Mesothelial cell of epicardium (in vitro differentiated cells): Measurements from ENCODE around the gene HEBP1. TPM values are rescaled to one million over a fixed set of nuclear protein-coding genes. Genes with fewer than 3 reads are reported as not detected.

Experiments
- DNase-seq, 2 experiments: peaks; one replicate each; pipeline ENCODE4 v3.0.0; 2021; ENCODE audit warnings: low spot score in 2 of 2; ENCODE audit not compliant: unreplicated experiment in 2 of 2
- H3K27ac Mint-ChIP-seq: 2 replicates; pipeline ENCODE4 v1.8.0; 2021; ENCODE audit warnings: mixed read lengths
- H3K27me3 Mint-ChIP-seq: 2 replicates; pipeline ENCODE4 v1.8.0; 2021; ENCODE audit warnings: low read depth, mixed read lengths
- H3K36me3 Mint-ChIP-seq: 2 replicates; pipeline ENCODE4 v1.8.0; 2021; ENCODE audit warnings: mixed read lengths
- H3K4me1 Mint-ChIP-seq: 2 replicates; pipeline ENCODE4 v1.8.0; 2021; ENCODE audit warnings: mixed read lengths
- H3K4me3 Mint-ChIP-seq: 2 replicates; pipeline ENCODE4 v1.8.0; 2021; ENCODE audit warnings: mild to moderate bottlenecking, moderate library complexity, mixed read lengths
- H3K9me3 Mint-ChIP-seq: 2 replicates; pipeline ENCODE4 v1.8.0; 2021; ENCODE audit warnings: mixed read lengths
- CTCF ChIP-seq: fragments of 200-600 bp; sonication (generic); IDR thresholded peaks from one replicate; pipeline ENCODE4 v1.5.0; 2021; ENCODE audit warnings: antibody characterized with exemption; ENCODE audit not compliant: unreplicated experiment
- total RNA-seq: library from RNA; stranded (reverse); gene quantifications from 3 replicates; pipeline ENCODE4 v1.2.1, GENCODE V29; 2021

HEBP1 gene
- total RNA-seq, 1 donor from 2014 or later, result 55.0 TPM

GRCh38 chr12:12979731-12980259 is 20.3 kb downstream of the HEBP1 start:
- no peak for TF ChIP-seq CTCF
- DNase-seq, result no peak
- Mint-ChIP-seq H3K27ac (no peak overlapping the region), H3K4me3 (no peak overlapping the region), H3K27me3 (no peaks in the 10 kb centered on the region), H3K4me1 (peaks cover 2% of the 10 kb centered on the region), H3K9me3 (no peaks in the 10 kb centered on the region), H3K36me3 (peaks cover 27% of the 10 kb centered on the region)

GRCh38 chr12:12979126-12979525 is 20.9 kb downstream of the HEBP1 start:
- Mint-ChIP-seq H3K9me3 (no peaks in the 10 kb centered on the region), H3K4me1 (peaks cover 2% of the 10 kb centered on the region), H3K36me3 (peaks cover 30% of the 10 kb centered on the region), H3K27ac (no peak overlapping the region), H3K4me3 (no peak overlapping the region), H3K27me3 (no peaks in the 10 kb centered on the region)
- no peak for TF ChIP-seq CTCF
- DNase-seq, result no peak

- peaks cover 40% of the 10 kb centered on the region for H3K36me3 Mint-ChIP-seq
- no peak for DNase-seq
- TF ChIP-seq CTCF, result no peak
- H3K4me3 Mint-ChIP-seq, result no peak overlapping the region
- peaks cover 15% of the 10 kb centered on the region for H3K9me3 Mint-ChIP-seq
- no peak overlapping the region for H3K27ac Mint-ChIP-seq
- no peaks in the 10 kb centered on the region for H3K27me3 Mint-ChIP-seq
- H3K4me1 Mint-ChIP-seq, result peaks cover 2% of the 10 kb centered on the region
These were observed 22.8 kb downstream of the HEBP1 start for GRCh38 chr12:12977231-12977630.

DNA sequence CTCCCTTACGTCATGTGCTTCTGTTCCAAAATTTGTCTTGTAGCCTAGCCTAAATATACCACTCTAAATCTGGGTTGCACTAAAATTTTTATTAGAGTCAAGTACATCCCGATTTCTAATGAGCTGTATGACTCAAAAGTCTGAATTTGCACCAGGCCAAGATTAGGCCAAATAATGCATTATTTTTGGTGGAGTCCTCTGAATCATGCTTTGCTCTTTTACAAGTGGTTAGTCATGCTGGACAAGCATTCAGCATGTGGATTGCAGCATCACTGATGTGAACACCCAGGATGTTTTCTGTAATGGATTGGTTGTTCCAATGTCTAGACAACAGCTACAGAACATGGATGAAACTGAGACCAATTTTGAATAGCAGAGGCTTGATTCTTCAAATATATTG is 23.7 kb downstream of the HEBP1 start:
- DNase-seq, result no peak
- Mint-ChIP-seq H3K27me3 (no peaks in the 10 kb centered on the region), H3K4me1 (peaks cover 2% of the 10 kb centered on the region), H3K9me3 (peaks cover 18% of the 10 kb centered on the region), H3K4me3 (no peak overlapping the region), H3K36me3 (peaks cover 49% of the 10 kb centered on the region), H3K27ac (no peak overlapping the region)
- TF ChIP-seq CTCF, result no peak

GRCh38 chr12:12975322-12976077 is 24.6 kb downstream of the HEBP1 start:
- no peak for DNase-seq
- Mint-ChIP-seq H3K4me1 (peaks cover 2% of the 10 kb centered on the region), H3K9me3 (peaks cover 18% of the 10 kb centered on the region), H3K27ac (no peak overlapping the region), H3K4me3 (no peak overlapping the region), H3K27me3 (no peaks in the 10 kb centered on the region), H3K36me3 (peaks cover 53% of the 10 kb centered on the region)
- TF ChIP-seq CTCF, result no peak
